K562 (cell line): ENCODE measurements around the gene MFNG. TPM values are rescaled to one million over a fixed set of nuclear protein-coding genes. Genes with fewer than 3 reads are reported as not detected.

Experiments used
- ARHGAP35 ChIP-seq: fragments of 450-650 bp; IDR thresholded peaks from 2 replicates; pipeline ENCODE4 v1.6.1; 2018; ENCODE audit not compliant: partially characterized antibody
- CAMTA2 ChIP-seq: fragments of 250-450 bp; sonication (Bioruptor Pico); conservative IDR thresholded peaks from 2 replicates; pipeline ENCODE4 v1.5.1; 2022
- CHD2 ChIP-seq: IDR thresholded peaks from 2 replicates; pipeline ENCODE4 v1.6.1; 2011; ENCODE audit warnings: low read depth, low read length
- COPS2 ChIP-seq: fragments of 450-650 bp; conservative IDR thresholded peaks from 2 replicates; pipeline ENCODE4 v1.6.1; 2016; ENCODE audit warnings: mild to moderate bottlenecking, moderate library complexity
- DDX20 ChIP-seq: fragments of 450-650 bp; IDR thresholded peaks from 2 replicates; pipeline ENCODE4 v1.6.1; 2016; ENCODE audit warnings: missing genetic modification characterization, low read depth, mild to moderate bottlenecking, missing compliant biosample characterization, moderate library complexity
- EGR1 ChIP-seq: fragments of 450-650 bp; conservative IDR thresholded peaks from 2 replicates; pipeline ENCODE4 v1.6.1; 2017; ENCODE audit warnings: mild to moderate bottlenecking
- HNRNPL ChIP-seq: fragments of 200-400 bp; formaldehyde crosslinking; IDR thresholded peaks from 2 replicates; pipeline ENCODE4 v1.6.1; 2017; ENCODE audit warnings: low read depth, mild to moderate bottlenecking, low read length
- KDM5B ChIP-seq: fragments of 200-600 bp; sonication (generic); IDR thresholded peaks from 2 replicates; pipeline ENCODE4 v1.6.1; 2012; ENCODE audit warnings: low read depth, mild to moderate bottlenecking, moderate library complexity, low read length, control low read depth, inconsistent platforms; ENCODE audit not compliant: insufficient replicate concordance
- MED1 ChIP-seq: sonication (generic); formaldehyde crosslinking; IDR thresholded peaks from 2 replicates; pipeline ENCODE4 v1.8.1; 2023; ENCODE audit warnings: missing genetic modification reagents, borderline replicate concordance
- NFIC ChIP-seq: fragments of 450-650 bp; IDR thresholded peaks from 2 replicates; pipeline ENCODE4 v1.6.1; 2017; ENCODE audit warnings: mild to moderate bottlenecking, inconsistent platforms
- PURB ChIP-seq: sonication (generic); formaldehyde crosslinking; IDR thresholded peaks from 2 replicates; pipeline ENCODE4 v1.9.0; 2021; ENCODE audit warnings: low read depth, mild to moderate bottlenecking, missing genetic modification reagents
- RERE ChIP-seq: sonication (generic); formaldehyde crosslinking; IDR thresholded peaks from 2 replicates; pipeline ENCODE4 v1.8.0; 2023; ENCODE audit warnings: missing genetic modification reagents, mild to moderate bottlenecking, borderline replicate concordance
- RUNX1 ChIP-seq: sonication (generic); IDR thresholded peaks from 2 replicates; pipeline ENCODE4 v1.6.1; 2016; ENCODE audit warnings: antibody characterized with exemption, low read depth
- SAFB ChIP-seq: fragments of 200-400 bp; formaldehyde crosslinking; IDR thresholded peaks from 2 replicates; pipeline ENCODE4 v1.6.1; 2017; ENCODE audit warnings: low read depth, low read length, borderline replicate concordance
- STAT6 ChIP-seq: sonication (generic); formaldehyde crosslinking; IDR thresholded peaks from 2 replicates; pipeline ENCODE4 v1.8.1; 2023; ENCODE audit warnings: mild to moderate bottlenecking, missing genetic modification reagents
- XRCC3 ChIP-seq: fragments of 450-650 bp; IDR thresholded peaks from 2 replicates; pipeline ENCODE4 v1.6.1; 2017; ENCODE audit warnings: mild to moderate bottlenecking, moderate library complexity
- ZNF12 ChIP-seq: sonication (generic); formaldehyde crosslinking; IDR thresholded peaks from 2 replicates; pipeline ENCODE4 v1.4.0; 2020; ENCODE audit warnings: mild to moderate bottlenecking, missing genetic modification reagents
- ZNF197 ChIP-seq: fragments of 200-800 bp; sonication (Bioruptor generic); IDR thresholded peaks from 2 replicates; pipeline ENCODE4 v1.6.1; 2016; ENCODE audit warnings: low read depth, missing genetic modification characterization, missing compliant biosample characterization
- ZNF444 ChIP-seq: fragments of 250-450 bp; sonication (Bioruptor Pico); IDR thresholded peaks from 2 replicates; pipeline ENCODE4 v1.4.0; 2020; ENCODE audit warnings: mild to moderate bottlenecking, moderate library complexity
- polyA plus RNA-seq, 8 experiments: library from polyadenylated mRNA; depleted of rRNA in 4 of 8; stranded (reverse) in 5 of 8; unstranded in 3 of 8; fragments of >200 nt; fragmentation: Nextera tagmentation in 2 of 8; fragmentation: Illumina TruSeq in 1 of 8; extraction: Ambion mirVana in 2 of 8; extraction: Trizol in 1 of 8; gene quantifications; 2 replicates each; pipeline versions ENCODE4 v1.2.1 to v1.2.3, GENCODE V29; 2011 to 2014; ENCODE audit warnings: inconsistent platforms in 1 of 8, missing spikeins in 1 of 8
- total RNA-seq, 7 experiments: library from RNA; depleted of rRNA in 6 of 7; stranded (reverse); fragments of >200 nt in 6 of 7; fragmentation: Illumina TruSeq in 2 of 7; extraction: Trizol in 2 of 7; gene quantifications; 2 replicates each; pipeline versions ENCODE4 v1.2.1 to v1.2.3, GENCODE V29; 2011 to 2021; ENCODE audit warnings: low replicate concordance in 1 of 7

Gene MFNG
- total and polyA plus RNA-seq, 9 of the 15 experiments (the other 6 are each of a cell fraction or from before 2014, with no cell fraction given): 0.13 to 0.73 (median 0.38) TPM; not detected in 4

GRCh38 chr22:37518509-37519267 is 32.5 kb upstream of the MFNG start (continued):
- TF ChIP-seq RERE (CRISPR knock-in tag): no peak
- TF ChIP-seq ARHGAP35: no peak
- TF ChIP-seq COPS2: no peak
- no peak for TF ChIP-seq STAT6 (CRISPR knock-in tag)
- no peak for TF ChIP-seq ZNF444 (CRISPR knock-in tag)
- no peak for TF ChIP-seq CHD2
- no peak for TF ChIP-seq XRCC3
- peak; percentile 41; the same call in 1 of the 2 replicates for TF ChIP-seq EGR1
- peak; percentile 36; the same call in 1 of the 2 replicates for TF ChIP-seq HNRNPL
- no peak for TF ChIP-seq MED1 (CRISPR knock-in tag)
- TF ChIP-seq PURB (CRISPR knock-in tag): no peak
- no peak for TF ChIP-seq ZNF197
- TF ChIP-seq DDX20 (tag): no peak
- TF ChIP-seq NFIC: peak; percentile 39; the same call in 1 of the 2 replicates
- 0 out of 2 replicates have a peak, but pooled peaks have one; percentile 15 for TF ChIP-seq SAFB
- no peak for TF ChIP-seq RUNX1
- TF ChIP-seq ZNF12 (CRISPR knock-in tag): 0 out of 2 replicates have a peak, but pooled peaks have one; percentile 73
- no peak for TF ChIP-seq CAMTA2 (CRISPR knock-in tag)
- TF ChIP-seq KDM5B: peak; percentile 21
